OCI-LY3 (cell line): ENCODE results near the gene ZNF618.

Experiments used
- EZH2phosphoT487 ChIP-seq: fragments of 200-600 bp; shearing (Covaris generic); IDR thresholded peaks from 2 replicates; pipeline ENCODE4 v1.6.1; 2018; ENCODE audit warnings: antibody characterized with exemption, mixed run types, low read depth
- TF ChIP-seq, protein P1 (sequence below): fragments of 200-600, 300-600 bp; sonication (generic); IDR thresholded peaks from 2 replicates; pipeline ENCODE4 v1.5.1; 2014; ENCODE audit warnings: antibody characterized with exemption, low read length, low read depth

DNA sequence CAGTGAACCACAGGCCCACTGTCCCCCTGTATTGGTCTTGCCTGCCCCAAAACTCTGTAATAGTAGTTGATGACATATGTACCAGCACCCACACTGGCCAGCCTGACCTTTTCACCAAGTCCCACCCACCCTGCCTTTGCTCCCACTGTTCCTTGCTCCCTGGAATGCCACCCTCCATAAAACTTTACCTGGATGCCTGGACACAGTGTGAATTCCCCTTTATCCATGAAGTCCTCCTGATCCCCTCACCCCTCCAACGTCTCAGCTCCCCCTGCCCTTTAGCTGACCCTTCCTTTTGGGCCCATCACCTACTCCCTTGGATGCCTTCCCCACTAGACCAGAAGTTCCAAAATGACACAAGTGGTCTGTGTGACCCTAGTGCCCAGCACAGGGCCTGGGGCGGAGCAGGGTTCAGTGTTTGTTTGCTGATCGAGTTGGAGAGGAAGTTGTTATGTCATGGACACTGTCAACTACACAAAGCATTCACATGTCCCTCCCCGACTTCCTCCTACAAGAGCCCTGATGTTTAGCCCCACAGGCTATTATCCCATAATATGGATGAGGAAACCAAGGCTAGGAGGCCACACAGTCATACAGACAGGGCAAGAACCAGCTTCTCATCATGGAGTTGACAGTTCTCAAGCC, 185.8 kb downstream of the ZNF618 start:
- TF ChIP-seq, protein P1, sequence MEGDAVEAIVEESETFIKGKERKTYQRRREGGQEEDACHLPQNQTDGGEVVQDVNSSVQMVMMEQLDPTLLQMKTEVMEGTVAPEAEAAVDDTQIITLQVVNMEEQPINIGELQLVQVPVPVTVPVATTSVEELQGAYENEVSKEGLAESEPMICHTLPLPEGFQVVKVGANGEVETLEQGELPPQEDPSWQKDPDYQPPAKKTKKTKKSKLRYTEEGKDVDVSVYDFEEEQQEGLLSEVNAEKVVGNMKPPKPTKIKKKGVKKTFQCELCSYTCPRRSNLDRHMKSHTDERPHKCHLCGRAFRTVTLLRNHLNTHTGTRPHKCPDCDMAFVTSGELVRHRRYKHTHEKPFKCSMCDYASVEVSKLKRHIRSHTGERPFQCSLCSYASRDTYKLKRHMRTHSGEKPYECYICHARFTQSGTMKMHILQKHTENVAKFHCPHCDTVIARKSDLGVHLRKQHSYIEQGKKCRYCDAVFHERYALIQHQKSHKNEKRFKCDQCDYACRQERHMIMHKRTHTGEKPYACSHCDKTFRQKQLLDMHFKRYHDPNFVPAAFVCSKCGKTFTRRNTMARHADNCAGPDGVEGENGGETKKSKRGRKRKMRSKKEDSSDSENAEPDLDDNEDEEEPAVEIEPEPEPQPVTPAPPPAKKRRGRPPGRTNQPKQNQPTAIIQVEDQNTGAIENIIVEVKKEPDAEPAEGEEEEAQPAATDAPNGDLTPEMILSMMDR, result no peak
- no peak for TF ChIP-seq EZH2phosphoT487
